HG03442 (cell line): ENCODE measurements around the gene PRKAG2.
"Not testable (repeated sequence)": the region's sequence is repeated elsewhere in the genome, so short reads cannot be mapped to it uniquely, and the experiment has no call there.

Experiments
- ATAC-seq: cut with Tn5 transposase; IDR thresholded peaks from one replicate; pipeline ENCODE4 v1.9.1; 2021; ENCODE audit warnings: mild to moderate bottlenecking, moderate library complexity; ENCODE audit not compliant: unreplicated experiment

Gene PRKAG2

DNA sequence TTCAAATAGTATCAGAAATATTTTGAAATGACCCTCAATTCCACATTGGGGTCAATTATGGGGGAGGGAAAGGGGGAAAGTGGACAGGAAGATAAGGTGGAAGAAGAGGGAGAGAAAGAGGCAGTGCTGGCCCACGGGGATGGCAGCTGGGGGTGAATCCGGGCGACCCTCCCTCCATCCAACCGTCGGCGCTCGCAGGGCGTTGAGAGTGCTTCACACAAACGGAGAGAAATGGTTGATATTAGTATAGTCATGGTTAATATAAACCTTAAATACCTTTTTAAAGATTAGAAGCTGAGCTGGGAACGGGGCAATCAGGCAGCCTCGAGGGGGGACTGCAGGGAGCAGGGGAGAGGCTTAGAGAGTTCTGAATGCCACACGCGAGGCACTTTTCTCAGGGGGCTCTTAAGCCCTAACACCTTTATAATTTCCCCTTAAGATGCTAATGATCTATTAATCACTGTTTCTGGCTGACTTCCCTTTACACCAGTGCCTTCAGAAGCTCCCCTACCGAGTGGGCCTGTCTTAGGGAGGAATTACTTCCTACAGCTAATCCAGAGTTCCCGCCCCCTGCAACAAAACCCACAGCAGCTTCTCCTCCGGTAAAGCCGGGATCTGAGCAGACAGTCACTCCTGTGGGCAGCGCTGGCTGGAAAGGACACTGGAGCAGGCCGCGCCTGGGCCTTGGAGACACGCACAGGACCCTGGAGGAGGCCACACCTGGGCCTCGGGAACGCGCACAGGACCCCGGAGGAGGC is 39.5 kb downstream of the PRKAG2 start:
- no peak for ATAC-seq

DNA sequence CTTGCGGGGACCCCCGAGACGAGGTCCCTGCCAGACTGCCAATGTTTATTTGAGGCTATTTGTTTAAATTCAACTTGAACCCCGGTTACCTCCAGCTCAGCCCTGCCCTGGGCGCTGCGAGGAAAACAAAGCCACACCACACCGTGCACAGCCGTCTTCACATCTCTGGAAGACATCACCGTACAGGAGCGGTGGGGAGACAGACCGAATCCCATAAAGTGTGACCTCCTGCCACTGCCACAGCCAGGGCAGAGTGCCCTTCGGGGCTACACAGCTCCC is 40.0 kb downstream of the PRKAG2 start:
- ATAC-seq, result no peak

DNA sequence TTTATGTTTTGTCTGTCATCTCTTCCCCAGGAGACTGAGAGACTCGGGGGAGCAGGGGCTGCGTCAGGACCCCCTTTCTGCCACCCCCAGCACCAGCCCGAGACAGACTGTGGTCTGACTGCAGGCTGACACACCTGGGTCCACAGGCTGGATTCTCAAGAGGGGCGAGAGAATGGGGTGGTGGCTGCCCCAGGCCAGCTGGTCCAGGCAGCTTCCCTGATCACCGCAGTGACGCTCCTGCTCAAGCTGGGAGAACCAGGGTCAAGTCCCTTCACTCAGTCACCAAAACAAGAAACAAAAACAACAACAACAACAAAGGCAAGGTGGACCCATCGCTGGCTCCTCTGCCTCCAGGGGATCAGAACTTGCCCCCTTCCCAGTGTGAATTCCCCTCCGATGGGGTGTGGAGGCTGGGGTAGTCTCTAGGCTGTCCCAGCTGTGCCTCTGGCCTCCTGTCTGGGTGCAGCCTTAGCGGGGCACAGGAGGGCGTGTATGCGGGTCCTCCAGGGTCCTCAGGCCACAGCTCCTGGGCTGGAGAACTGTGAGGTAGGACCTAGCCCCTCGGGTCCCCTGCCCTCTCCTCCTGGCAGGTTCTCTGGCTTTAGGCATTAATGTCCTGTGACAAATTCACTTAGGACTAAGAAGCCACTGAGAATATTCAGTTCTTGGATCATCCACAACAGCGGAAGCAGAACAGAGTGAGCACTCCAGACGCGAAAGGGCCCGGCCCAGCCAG is 40.6 kb downstream of the PRKAG2 start:
- ATAC-seq, result no peak

DNA sequence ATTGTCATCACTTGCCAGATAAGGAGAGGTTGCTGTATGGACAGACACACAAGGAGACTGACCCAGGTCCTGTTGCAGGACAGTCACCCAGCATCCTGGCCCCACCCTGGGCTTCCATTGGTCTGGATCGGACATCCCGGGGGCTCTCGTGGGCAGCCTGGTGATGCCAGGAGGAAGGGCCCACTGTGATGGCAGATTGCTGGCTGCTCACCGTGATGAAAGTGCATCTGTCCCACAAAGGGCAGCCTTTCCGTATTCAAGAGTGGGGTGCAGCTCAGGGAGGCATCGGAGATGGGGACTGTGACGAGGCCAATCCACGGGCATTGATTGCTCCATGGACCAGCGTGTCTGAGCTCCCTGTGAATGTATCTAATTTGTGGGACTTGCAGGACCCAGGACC is 41.3 kb downstream of the PRKAG2 start:
- no peak for ATAC-seq

DNA sequence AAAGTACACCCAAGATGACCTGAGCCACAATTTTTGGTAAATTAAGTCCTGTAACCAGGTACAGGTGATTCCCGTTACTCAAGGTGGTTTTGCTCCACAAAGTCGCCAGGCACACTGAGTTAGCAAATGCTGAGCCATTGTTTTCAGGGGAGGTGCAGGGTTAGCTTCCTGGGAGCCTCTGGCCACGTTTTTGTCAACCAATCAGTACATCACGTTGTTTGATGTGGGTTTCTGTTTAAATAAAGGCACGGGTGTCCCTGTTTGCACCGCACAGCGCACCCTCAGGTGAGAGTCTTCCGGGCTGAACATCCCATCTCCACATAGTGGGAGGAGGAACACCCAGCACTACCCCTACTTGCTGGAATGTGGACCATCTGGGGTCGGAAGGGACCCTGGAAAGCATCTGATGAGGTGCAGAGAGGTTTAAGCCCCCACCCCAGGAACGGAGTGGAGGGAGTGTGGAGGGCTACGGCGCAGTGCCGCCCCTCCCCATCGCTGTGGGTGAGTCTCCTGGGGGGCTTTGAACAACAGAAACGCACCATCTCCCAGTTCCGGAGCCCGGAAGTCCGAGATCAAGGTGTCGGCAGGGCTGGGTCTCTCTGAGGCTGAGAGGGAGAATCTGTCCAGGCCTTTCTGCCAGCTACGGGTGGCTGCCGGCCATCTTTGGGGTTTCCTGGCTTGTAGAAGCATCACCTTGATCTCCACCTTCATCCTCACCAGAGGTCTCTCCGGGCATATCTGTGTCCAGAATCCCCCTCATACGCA is 42.5 kb downstream of the PRKAG2 start:
- ATAC-seq, result no peak

DNA sequence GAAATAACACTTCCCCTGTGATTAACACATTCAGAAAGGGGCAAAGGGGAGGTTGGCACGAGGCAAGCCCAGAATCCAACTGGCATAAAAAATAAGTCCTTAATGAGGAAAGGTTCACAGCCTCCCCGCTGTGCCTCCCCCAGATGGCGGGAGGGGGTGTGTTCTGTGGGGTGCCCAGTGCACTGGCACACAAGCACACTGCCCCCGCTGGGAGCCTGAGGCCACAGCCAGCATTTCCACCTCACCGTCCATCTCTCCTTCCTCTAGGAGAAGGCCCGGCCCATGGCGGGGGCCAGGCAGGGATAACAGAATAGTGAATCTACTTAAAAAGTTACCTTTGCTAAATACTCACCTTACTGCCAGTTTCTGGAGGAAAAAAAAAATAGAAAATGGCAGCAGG is 43.2 kb downstream of the PRKAG2 start:
- no peak for ATAC-seq

DNA sequence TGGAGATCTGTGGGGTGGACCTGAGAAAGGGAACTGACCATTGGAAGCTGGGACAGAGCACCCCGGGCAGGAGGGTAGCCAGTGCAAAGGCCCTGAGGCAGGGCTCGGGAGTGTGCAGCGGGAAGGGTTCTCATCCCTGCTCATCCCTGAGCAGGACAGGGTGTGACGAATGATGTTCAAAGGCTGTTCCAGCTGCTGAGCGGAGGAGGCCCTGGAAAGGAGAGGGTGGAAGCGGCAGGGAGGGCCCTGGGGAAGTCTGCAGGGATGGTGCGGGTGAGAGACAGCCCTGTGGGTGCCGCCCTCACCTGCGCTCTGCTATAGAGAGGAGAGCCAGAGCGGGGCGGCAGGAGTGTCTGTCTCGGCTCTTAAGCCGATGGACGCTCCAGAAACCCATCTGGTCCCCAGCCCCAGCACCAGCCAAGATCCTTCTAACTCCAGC is 43.7 kb downstream of the PRKAG2 start:
- ATAC-seq, result no peak

DNA sequence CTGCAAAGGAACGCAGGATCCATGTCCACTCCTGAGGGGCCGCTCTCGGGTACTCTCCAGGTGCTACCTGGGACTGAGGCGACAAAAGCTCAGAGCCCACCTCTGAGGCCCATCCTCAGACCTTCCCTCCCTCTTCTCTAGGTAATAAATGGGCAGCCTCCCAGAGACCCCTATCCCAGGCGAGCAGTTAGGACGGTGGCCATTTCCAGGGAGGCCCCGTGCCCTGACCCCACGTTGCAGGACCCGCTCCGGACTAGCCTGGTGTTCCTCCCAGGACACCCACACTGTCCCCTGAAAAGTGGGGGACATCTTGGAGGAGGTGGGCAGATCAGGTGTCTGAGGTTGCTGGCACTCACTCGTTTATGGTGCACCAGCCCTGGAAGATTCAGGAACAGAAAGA is 44.3 kb downstream of the PRKAG2 start:
- ATAC-seq, result no peak

DNA sequence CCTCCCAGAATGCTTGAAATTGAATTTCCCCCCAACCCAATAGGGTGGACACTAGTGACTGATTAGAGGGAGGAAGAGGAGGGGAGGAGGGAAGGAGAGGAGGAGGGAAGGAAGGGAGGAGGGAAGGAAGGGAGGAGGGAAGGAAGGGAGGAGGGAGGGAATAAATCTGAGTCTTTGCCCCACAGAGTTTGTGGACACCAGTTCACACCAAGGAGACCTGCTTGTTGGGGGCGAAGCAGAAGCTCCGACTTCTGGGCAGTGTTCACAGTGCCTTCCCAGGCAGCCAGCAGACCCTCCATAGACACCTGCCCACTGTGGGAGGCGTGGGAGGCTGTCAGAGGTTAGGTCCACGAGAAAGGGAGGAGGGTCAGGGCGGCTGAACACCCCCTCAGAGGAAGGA is 44.8 kb downstream of the PRKAG2 start:
- no peak for ATAC-seq

DNA sequence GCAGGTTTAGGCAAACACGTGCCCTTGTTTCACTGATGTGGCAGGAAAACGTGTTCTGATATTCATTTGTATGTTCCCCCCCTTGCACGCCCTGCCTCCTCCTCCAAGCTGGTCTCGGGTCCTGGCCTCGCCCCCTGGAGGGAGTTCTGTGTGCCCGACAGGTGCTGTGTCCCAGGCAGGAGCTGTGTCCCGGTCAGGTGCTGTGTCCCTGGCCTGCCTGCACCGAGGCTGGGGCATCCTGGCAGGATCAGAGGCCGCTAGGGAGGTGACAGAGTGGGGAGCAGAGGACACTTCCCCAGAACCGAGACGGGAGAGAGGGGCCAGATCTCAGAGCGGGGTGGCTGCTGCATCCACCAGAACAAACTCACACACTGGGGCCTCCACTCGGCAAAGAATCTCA is 45.3 kb downstream of the PRKAG2 start:
- ATAC-seq, result no peak

DNA sequence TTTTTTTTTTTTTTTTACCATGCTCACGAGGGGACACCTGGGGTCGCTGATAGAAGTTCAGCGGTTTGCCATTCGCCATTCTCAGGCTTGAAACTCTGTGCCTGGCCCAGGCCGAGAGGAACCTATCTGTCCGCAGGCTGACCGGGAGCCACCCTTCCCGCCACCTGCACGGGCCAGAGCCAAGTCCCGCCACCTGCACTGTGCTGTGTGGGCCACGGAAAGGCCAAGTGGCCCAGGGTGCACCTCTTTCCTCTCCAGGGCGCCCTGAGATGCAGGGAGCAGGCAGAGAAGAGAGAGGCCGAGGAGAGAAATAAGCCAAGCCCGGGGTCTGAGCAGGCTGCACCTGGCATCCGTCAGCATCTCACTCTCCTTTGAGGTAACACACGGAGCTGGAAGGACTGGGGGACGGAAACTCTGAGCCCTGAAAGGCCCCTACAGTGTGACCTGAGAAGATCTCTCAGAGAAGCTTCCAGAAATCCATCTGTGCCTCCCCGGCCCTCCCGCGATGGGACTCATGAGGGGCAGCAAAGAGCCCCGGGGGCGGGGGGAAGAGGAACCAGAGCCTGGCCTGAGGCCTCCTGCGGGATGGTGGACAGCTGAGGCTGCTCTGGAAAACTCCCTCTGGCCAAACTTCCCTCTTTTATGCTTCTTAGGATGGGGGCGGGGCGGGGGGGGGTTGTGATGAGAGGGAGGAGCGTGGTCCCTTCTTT is 46.6 kb downstream of the PRKAG2 start:
- ATAC-seq, result no peak

DNA sequence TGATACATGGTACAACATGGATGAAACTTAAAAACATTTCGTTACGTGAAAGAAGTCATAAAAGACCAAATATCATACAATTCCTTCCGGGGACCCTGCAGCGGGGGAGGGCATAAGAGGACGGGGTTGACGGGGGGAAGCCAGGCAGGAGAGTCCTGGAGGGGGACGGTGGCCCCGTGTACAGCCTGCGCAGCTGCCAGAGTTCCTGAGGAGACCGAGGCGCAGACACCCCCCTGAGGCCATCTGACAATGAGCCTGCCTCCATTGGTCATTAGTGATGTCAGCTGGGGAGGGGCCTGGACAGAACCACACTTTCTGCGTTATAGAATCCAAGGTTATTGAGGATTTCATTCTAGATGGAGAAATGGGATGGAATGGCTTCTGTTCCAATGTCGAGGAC is 47.2 kb downstream of the PRKAG2 start:
- no peak for ATAC-seq

DNA sequence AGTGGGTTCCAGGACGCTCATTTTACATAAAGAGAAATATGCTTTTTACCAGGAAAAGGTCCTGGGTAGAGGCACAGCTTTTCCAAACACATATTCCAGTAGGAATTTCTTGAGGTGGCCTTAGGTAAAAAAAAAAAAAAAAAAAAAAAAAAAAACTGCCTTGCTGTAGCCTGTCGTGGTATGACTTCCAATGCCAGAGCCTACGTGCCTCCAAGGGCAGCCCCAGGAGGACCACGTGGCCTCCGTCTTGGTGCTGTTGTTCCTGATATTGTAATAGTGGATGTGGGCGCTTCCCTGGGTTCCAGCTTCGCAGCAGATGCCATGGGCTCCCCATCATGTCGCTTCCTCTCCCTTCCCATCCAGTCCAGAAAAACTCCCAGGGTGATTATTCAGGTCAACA is 49.3 kb downstream of the PRKAG2 start:
- ATAC-seq, result no peak

DNA sequence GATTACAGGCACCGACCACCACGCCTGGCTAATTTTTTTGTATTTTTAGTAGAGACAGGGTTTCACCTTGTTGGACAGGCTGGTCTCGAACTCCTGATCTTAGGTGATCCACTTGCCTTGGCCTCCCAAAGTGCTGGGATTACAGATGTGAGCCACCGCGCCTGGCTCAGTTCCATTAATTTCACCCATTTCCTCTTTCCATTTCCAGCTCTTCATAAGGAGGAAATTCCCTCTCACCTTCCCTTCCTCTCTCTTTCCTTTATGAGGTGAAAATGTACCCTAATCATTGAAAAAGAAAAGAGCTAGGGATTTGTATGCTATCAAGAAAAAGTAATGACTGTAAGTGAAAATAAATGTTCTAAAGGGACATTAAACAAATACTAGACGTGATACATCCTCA is 50.6 kb downstream of the PRKAG2 start:
- ATAC-seq, result not testable (repeated sequence)

DNA sequence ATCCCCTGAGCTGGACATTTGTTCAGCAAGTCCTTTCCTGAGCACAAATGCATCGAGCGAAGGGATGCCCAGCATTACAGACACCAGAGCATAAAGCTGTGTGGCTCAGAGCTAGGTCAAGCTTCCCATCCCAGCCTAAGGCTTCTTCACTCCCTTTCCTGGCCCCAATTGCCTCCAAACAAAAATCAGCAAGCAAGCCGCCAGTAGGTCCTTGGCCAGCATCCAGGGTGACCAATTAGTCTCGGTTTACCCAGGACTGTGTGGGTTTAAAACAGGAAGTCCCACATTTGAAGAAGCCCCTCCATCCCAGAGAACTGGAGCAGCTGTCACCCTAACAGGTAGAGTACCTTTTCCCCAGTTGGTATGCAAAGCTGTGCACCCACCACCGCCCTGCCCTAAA is 51.2 kb downstream of the PRKAG2 start:
- no peak for ATAC-seq

DNA sequence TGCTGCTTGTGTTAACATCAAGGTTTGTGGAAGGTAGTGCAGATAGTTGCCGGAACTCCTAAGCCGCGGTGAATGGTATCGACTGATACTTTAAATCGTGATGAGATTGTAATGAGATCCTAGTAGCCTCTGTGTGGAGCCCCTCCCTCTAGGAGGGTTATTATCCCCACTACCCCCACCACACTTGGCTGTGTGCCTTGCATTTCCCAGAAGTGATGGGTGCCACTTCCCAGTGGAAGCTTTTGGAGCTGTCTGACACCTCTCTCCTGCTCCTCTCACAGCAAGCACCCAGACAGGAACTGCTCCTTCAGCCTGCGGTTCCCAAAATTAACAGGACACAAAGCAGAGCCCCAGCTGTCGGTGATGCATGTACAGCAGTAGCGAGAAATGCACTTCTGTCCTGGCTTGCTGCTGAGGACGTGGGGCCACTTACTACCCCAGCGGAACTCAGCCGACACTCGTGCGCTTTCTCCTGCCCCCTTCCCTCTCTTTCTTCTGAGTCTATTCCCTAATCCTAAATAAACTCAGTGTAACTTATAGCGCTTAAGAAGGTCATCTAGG is 52.5 kb downstream of the PRKAG2 start:
- no peak for ATAC-seq

DNA sequence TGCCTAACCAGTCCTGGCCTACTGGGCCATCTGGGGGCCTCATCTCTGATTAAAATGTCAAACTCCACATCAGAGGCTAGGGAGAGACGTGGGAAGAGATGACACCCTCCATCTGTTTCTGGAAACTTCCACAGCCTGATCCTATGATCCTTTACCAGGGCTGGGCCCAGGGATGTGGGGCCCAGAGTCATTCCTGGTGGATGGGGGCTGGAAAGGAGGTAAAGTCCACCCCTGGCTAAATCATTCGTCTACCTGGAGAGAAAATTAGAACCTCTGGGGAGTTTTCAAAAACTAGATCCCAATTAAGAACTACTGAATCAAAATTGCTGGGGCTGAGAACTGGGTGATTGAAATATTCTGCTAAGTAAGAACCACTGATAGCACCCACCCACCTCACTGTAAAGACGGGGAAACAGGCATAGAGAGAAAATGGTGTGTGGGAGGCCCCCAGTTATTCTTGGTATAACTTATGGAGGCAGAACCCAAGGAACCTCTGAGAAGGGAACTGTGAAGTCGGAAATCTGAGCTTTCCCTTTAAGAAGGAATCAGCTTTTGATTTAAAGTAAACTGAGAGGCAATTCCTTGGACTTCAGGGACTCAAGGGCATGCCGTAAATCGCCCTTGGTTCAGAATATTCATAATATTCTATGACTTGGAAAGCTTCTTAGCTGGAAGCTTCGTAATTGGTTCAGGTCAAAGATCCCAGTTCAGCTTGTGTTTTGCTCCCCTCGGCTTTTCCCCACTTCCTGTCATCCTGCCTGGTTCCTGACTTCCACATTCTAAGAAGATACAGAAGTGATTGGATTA is 53.1 kb downstream of the PRKAG2 start:
- no peak for ATAC-seq

DNA sequence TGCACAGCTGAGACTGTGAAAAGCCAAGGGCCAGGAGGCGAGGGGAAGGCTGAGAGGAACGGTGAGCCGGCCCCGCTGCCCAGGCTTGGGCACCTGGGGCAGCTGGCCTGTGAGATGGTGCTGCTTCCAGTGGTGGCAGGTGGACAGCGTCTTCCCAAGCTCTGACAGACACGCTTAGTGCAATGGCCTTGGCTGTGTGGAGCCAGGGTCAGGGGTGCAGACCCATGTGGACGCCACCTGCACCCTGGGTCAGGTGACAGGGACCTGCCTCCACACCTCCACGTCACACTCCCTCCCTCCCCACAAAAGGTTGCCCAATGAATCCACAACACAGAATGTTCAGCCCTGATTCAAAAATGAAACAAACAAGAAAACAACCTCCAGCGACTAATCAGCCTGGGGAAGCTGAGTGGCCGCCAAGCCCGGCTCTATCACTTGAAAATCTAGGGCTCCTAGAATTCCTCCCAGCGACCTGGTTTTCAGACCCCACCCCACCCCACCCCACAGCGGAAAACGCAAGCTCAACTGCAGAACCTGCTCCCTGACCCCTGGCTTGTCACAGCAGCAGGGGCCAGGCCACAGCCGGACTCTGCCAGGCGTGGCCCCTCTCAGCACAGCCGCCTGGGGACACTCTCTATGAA is 54.3 kb downstream of the PRKAG2 start:
- no peak for ATAC-seq

DNA sequence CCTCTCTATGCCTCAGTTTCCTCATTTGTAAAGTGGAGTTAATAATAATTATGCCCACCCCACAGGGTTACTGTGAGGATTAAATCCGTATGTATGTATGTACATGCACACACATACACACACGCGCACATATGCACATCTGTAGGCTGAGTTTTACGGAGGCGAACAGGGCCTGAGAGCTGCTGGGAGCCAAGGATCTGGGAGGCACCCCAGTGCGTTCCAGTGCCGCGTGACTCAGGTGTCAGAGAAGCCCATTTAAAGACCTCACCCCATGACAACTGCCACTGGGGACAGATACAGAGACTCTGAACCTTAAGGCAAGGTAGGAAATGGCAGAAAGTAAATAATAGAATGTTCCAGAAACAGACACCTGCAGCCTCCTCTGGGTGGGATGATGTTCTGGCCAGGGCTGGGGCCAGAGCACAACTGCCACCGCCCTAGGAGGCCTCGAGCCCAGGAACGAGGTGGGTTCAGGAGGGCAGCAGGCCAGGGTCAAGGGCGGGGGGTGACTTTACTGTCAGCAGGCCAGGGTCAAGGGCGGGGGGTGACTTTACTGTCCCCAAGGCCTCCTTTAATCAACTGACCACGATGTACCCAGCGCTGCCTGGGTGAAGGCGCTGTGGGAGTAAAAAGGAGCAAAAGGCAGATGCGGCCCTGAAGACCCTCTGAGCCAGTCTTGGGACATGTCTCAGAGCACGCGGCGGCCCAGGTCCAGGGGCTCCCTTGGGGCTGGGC is 54.9 kb downstream of the PRKAG2 start:
- ATAC-seq, result no peak
